HG02938 (cell line): ENCODE measurements around the gene INPP5A.

Experiments
- ATAC-seq: cut with Tn5 transposase; IDR thresholded peaks from one replicate; pipeline ENCODE4 v1.9.1; 2021; ENCODE audit warnings: mild to moderate bottlenecking, moderate library complexity; ENCODE audit not compliant: unreplicated experiment

INPP5A gene

DNA sequence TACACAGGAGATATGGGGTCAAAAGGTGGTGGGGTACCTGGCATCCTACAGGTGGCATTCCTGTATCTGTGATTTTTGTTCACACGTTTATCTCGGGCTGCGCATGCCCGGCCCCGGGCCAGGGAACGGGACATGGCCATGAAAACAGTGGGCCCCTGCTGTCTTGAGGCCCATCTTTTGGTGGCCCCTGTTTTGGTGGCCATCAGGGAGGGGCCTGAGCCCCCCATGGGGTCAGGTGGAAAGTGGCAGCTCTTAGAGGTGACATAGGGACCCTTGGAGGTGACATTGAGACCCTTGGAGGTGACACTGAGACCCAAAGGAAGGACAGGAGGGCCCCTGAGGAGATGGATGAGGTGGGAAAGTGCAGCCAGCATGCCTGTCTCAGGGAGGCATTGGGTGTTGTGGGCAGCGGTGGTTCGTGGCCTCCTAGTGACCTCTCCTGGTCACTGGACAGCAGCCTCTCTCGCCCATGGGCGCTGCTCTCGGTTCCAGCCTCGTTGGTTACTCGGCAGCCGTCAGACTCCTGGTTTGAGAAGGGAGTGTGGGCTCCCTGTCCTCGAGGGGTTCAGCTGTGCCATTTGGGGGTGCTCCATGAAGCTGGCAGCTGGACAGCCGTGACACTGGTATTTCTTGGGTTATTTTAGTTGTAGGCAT lies 39.9 kb downstream of the INPP5A start:
- no peak for ATAC-seq

- ATAC-seq: no peak
Measured at GRCh38 chr10:132578287-132578951, 40.8 kb downstream of the INPP5A start.

GRCh38 chr10:132579027-132579859 lies 41.7 kb downstream of the INPP5A start:
- ATAC-seq: no peak

GRCh38 chr10:132580143-132580542 lies 42.6 kb downstream of the INPP5A start:
- ATAC-seq: no peak

DNA sequence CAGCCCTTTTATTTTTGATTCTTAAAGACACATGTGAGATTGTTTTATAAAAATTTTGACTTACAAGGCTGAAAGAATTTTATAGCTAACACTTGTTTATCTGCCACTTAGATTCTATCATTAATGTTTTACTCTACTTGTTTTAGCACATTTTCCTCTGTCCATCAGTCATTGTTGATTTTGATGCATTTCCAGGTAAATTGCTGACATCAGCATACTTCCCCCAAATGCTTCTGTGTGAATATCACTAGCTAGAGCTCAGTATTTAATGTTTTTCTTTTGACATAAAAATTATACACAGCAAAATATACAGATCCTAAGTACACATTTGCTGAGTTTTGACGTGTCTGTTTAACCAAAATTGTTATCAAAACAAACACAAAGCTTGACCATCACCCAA lies 43.0 kb downstream of the INPP5A start:
- no peak for ATAC-seq

- no peak for ATAC-seq
Measured at GRCh38 chr10:132582137-132582536, 44.5 kb downstream of the INPP5A start.

DNA sequence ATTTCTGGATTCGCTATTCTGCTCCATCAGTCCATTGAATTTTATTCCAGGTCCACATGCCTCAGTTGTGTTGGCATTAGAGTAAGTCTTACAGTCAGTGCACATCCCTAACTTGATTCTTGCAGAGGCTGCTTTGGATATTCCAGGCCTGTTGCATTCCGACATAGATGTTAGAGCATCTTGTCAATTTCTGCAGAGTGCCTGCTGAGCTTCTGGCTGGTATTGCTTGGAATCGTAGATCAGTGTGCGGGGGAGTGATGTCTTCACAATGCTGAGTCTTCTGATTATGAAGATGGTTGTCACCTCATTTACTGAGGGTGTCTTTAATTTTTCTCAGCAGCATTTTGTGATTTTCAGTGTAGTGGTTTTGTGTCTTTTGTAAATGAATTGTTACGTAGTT lies 45.2 kb downstream of the INPP5A start:
- no peak for ATAC-seq

- ATAC-seq: no peak
Measured at GRCh38 chr10:132583456-132583855, 45.9 kb downstream of the INPP5A start.

- no peak for ATAC-seq
Measured at GRCh38 chr10:132584081-132584480, 46.5 kb downstream of the INPP5A start.

- ATAC-seq: no peak
Measured at GRCh38 chr10:132585732-132586722, 48.4 kb downstream of the INPP5A start.

DNA sequence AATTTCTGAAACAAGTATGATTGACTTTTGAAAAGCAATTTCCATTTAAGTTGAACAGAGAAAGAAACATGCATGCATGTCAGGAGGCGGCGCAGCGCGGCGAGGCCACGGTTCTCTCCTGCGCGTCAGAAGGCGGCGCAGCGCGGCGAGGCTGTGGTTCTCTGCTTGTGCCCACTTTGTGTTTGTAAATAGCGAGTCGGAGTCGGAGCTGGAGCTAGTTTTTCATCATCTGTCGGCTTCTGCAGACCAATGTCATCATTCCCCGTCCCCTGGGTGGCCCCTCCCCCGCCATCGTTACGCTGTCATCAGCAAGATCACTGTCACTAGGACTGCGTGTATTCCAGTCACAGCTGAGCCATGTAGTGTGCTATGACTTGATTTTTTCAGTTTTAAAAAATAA lies 49.2 kb downstream of the INPP5A start:
- ATAC-seq: no peak

DNA sequence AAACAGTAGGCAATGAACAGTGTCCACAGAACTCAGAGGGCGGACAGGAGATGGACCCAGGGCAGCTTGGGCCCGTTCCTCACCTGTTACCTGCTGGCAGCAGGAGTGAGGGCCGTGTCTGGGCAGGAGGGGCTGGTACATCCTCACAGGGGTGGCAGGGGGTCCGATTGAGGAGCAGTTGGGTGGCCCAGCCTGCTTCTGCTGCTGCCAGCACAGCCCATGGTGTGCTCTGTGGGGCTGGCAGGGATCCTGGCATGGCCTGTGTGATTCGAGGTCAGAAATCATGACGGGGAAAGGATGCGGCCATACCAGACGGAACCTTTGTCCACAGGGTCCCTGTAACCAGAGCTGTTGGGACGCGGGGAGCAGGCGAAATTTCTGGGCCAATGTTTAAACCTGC lies 49.6 kb downstream of the INPP5A start:
- ATAC-seq: no peak

- peak; percentile 37 for ATAC-seq
Measured at GRCh38 chr10:132588301-132589013, 50.9 kb downstream of the INPP5A start.

GRCh38 chr10:132589015-132589414 lies 51.4 kb downstream of the INPP5A start:
- ATAC-seq: no peak

- ATAC-seq: no peak
Measured at GRCh38 chr10:132589681-132590080, 52.1 kb downstream of the INPP5A start.

GRCh38 chr10:132590094-132590751 lies 52.6 kb downstream of the INPP5A start:
- no peak for ATAC-seq

DNA sequence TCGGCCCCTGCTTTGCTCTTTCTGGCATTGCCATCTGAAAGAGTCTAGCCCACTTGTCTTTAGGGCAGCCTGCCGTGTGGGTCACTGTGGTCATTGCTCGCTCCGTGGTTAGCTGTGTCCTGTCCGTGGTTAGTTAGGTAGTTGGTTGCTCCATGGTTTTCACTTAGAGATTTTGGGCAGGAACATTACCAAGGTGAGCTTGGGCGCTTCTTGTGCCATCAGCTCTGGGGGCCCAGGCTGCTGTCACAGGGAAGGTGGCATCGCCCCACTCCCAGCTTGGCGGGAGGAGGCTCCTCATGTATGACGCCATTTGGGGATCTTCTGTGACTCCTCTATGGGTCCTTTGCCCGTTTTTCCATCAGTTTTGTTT lies 53.1 kb downstream of the INPP5A start:
- no peak for ATAC-seq

DNA sequence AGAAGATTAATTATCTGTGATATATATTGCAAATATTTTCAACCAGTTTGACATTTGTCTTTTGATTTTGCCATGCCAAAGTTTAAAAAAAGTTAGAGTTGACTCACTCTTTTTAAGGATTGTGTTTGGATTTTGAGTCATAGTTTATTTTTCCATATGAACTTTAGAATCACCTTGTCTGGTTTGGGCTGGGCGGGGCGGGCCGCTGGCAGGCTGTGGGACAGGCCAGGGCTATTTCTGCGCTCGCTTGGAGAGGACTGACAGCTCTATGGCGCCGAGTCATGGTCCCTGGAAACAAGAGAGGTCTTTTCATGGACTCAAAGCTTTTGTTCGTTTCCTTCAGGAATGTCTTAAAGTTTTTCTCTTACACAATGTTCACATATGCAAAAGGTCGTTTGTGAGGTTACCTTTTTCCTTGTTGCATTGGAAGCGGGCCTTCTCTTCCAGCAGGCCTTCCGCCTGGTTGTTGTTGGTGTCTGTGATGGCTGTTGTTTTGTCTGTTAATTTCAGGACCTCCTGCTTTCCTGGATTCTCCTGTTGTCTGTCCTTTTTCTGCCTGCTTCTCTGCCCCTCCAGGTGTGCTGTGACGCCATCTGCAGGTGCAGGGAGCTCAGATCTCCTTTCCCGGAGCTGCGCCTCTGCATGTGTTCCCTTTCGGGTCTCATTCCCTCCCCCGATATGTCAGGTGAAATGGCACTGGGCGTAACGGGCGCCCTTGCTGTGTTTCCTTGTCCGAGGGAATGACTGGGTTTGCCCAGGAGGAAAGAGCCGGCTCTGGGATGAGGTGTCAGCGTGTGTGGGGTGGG lies 53.8 kb downstream of the INPP5A start:
- ATAC-seq: no peak
